CD4-positive, alpha-beta T cell treated with Interleukin-12 subunit alpha and Interleukin-12 subunit beta, for 1 hour (primary cell): ENCODE data around the gene MACO1.
"Not testable (repeated sequence)": the region's sequence is repeated elsewhere in the genome, so short reads cannot be mapped to it uniquely, and the experiment has no call there.

Experiments
- DNase-seq: peaks from one replicate; pipeline ENCODE4 v3.0.0-alpha.2; 2020

MACO1 gene

DNA sequence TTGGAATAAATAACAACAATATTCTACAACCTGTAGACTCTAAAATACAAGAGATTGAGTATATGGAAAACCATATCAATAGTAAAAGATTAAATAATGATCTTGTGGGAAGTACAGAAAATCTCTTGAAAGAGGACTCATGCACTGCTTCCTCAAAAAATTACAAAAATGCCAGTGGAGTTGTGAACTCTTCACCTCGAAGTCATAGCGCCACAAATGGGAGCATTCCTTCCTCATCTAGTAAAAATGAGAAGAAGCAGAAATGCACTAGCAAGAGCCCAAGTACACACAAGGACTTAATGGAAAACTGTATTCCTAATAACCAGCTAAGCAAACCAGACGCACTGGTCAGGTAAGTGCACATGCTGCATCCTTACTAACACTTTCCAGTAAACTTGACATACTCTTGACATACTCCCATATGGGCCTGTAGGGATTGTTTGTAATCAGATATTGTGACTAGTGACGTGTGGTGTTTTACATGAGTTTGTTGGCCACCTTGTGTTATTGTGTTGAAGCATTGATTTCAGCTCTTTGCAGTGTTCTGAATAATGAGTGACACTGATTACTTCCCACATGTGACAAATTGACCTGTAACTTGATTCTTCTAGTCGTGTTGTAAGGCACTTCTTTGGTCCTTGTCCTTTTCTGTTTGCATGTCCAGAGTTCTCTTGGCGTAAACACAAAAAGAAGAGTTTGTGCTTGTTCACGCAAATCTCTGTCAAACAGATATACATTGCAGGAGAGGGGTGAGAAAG, 28.0 kb downstream of the MACO1 start:
- DNase-seq = no peak

DNA sequence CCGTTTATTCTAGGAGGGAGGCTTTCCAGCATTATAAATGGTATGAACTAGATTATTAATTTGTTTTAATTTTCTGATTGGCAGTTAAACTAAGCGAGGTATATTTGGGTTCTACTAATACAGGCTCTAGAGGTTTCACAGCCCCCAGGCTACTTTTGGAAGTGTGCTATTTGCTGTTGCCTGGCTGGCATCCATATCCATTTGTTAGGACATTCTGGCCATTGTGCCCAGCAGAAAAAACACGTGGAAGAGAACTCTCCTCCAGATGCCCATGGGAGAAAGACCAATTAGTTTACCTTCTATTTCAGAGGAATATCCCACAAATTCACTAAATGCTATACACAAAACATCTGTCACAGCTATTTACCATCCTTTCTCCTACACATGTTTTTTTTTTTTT, 29.3 kb downstream of the MACO1 start:
- no peak for DNase-seq

GRCh38 chr1:25460816-25461215, 30.1 kb downstream of the MACO1 start:
- not testable (repeated sequence) for DNase-seq

DNA sequence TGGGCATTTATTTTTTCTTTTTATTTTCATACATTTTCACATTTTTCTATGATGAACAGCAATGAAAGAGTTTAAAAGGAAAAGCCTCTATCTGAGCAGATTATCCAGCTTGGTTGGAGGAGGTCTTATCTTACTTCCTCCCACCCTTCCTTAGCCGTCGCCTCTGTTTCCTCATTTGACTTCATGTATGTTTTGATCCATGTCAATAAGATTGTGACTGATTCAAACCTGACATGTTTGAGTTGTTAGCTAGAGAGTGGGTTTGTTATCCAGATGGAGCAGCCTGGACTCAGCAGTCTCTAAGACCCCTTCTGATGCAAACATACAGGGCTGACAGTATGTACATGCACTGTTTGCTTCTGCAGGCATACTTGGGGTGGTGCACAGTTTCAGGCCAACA, 31.2 kb downstream of the MACO1 start:
- no peak for DNase-seq

GRCh38 chr1:25462732-25463131, 32.0 kb downstream of the MACO1 start:
- DNase-seq = no peak

GRCh38 chr1:25467193-25467592, 36.5 kb downstream of the MACO1 start:
- no peak for DNase-seq

- no peak for DNase-seq
These were observed 36.9 kb downstream of the MACO1 start for GRCh38 chr1:25467616-25468015.

GRCh38 chr1:25468033-25468432, 37.3 kb downstream of the MACO1 start:
- DNase-seq = no peak

DNA sequence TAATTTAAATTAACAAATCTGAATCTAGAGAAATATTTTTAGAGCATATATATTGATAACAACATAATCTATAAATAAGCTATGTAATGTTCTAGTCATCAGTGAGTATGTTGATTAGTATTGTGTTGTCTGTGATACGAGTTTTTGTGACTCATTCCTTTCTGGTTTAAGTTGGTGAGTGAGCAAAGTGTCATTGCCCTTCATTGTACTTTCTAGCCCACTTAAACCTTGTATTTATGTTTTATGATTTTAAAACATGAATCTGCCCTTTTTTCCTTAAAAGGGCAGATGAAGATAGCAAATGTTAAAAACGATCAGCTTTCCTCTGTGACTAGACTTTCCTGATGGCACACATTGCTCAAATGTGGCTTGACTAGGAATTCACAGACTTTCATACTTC, 38.5 kb downstream of the MACO1 start:
- no peak for DNase-seq

DNA sequence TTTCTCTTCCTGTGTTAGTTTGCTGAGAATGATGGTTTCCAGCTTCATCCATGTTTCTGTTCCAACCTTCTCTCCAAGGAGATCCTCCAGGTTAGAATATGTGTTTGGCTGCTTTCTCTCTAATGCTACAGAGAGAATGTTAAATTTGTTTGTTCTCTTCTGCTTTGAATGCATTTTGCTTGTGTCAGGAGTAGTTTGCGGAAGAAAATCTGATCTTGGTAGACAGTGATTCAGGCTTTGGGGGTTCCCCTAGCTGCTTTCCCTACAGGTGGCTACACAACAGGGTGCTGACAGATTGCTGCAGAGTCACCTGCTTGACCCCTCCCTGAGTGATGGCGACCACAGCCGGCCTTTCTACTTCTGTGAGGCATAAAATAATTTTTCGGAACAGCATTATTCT, 41.8 kb downstream of the MACO1 start:
- DNase-seq = peak; percentile 9

GRCh38 chr1:25473653-25474225, 43.0 kb downstream of the MACO1 start:
- no peak for DNase-seq

- DNase-seq = no peak
These were observed 43.8 kb downstream of the MACO1 start for GRCh38 chr1:25474439-25475047.

DNA sequence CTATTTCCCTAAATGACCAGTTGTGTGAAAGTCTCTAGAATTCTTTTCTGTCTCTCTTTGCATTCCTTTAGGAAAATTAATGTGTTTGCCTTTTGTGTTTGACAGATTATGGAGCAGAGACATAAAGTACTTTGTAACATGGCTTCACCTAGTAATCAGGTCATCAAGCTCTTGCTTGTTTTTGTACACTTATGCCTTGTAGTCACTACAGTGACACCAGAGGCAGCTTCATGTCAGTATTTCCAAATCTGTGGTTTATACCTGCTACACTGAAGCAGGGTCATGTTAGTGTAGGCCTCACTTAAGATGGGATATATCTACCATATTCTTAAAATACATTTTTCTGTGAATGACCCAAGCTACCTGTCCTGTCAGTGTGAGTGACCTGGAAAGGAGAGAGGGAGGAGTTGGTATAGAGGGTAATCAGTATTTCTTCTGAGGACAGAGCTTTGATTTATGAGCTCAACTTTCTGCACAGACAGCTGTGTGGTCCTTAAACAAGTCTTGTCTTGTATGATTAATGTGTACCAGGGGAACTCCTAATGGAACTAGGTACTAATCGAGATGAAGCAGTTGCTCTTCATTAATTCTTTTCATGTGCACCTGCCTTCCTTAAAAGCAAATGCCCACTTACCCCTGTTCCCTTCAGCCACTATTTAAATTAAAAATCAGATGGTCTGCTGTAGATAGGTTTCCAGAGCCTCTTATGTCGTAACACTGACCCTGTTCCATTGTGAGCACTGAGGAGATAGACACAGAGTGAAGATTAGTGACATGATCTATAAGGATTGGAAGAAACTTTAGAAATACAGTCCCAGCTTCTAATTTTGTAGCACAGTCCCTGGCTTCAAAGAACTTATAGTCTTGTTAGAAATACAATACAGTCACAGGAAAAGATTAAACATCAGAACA, 45.7 kb downstream of the MACO1 start:
- DNase-seq = no peak

DNA sequence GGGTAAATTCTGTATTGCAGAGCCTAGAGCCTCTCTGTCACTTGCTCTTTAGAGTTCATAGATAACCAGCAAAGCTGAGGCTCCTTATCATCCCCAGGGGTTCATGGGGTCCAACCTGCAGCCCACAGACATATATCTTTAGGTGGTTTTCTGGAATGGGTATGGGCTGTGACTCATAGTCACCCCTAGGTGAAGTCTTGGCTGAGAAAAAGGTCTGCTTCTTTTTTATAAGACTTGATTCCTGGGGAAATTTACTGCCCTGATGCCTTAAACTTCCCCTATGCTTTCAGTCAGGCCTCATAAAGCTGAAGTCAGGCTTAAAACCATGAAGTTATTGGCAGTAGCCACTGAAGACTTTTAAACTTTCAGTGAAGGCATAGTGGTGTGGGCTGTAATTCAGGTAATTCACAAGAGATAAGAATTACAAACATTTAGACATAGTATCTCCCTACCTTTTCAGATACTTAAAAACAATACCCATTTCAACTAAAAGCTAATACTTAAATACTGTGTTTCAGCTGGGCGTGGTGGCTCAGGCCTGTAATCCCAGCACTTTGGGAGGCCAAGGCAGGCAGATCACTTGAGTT, 46.8 kb downstream of the MACO1 start:
- DNase-seq = no peak

- no peak for DNase-seq
These were observed 47.9 kb downstream of the MACO1 start for GRCh38 chr1:25478633-25479032.

- no peak for DNase-seq
These were observed 50.9 kb downstream of the MACO1 start for GRCh38 chr1:25481625-25482024.

DNA sequence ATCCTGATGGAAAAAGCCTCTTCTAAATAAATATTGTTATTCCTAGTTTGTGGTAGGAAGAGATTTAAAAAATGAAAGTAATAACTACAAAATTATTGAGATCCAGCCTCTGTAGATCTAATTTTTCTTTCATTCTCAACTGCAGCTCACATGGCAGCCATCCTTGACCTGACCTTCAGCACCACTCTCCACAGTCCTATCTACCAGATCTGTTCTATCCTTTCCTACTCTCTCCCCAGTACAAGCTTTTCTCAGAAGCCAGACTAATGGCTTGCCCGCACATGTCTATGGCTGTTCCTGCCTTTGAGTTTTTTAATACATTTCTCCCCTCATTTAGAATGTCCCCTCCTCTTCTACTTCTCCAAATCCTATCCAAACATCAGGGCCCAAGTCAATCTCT, 51.5 kb downstream of the MACO1 start:
- DNase-seq = no peak

- DNase-seq = no peak
These were observed 53.4 kb downstream of the MACO1 start for GRCh38 chr1:25484096-25484495.

- DNase-seq = no peak
These were observed 53.8 kb downstream of the MACO1 start for GRCh38 chr1:25484533-25484932.

- no peak for DNase-seq
These were observed 55.1 kb downstream of the MACO1 start for GRCh38 chr1:25485536-25486411.

DNA sequence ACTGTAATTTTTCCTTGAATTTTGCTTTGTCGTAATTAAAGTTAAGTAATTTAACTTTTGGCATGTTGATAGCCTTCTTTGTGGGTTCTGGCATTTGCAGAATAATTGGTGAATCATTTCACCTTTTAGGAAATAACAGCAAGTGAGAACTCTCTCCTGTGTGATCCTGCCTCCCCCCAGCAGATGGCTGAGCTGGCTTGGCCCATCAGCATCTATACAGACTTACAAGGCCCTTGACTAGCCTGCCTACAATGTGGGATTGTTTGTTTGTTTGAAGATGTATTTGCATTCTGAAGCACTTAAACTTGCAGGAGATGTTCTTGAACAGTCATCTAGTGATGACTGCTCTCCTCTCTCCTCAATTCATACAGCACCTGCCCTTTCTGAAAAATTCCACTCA, 55.9 kb downstream of the MACO1 start:
- DNase-seq = no peak

DNA sequence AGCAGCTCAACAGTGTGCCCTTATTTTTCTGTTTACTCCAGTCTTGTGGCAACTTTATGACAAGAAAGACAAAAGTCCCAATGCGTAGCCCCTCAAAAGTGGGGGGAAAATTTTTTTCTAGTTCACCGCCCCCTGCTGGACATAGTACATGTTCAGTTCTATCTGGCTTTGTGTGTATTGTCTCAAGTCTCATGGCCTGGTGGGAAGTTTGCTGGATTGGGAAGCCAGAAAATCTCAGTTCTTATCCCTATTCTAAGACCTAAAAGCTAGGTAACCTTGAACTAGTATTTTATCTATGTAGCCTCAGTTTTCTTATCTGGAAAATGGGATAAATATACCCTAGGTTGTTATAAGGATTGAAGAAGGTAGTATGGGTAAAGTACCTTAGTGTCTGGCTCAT, 56.9 kb downstream of the MACO1 start:
- peak; percentile 43 for DNase-seq
